T follicular helper cell (primary cell): ENCODE data around the gene SPOPL.
"Not testable (repeated sequence)": the region's sequence is repeated elsewhere in the genome, so short reads cannot be mapped to it uniquely, and the experiment has no call there.

Experiments
- DNase-seq: peaks from one replicate; pipeline ENCODE4 v3.0.0-alpha.2; 2020; ENCODE audit warnings: low read depth
- total RNA-seq, 2 experiments: gene quantifications; one replicate each; lab custom pipeline; 2026; lab: John Stamatoyannopoulos, UW

The SPOPL gene
- total RNA-seq, result 24.3 to 25.8 reads per million in 2 experiments

DNA sequence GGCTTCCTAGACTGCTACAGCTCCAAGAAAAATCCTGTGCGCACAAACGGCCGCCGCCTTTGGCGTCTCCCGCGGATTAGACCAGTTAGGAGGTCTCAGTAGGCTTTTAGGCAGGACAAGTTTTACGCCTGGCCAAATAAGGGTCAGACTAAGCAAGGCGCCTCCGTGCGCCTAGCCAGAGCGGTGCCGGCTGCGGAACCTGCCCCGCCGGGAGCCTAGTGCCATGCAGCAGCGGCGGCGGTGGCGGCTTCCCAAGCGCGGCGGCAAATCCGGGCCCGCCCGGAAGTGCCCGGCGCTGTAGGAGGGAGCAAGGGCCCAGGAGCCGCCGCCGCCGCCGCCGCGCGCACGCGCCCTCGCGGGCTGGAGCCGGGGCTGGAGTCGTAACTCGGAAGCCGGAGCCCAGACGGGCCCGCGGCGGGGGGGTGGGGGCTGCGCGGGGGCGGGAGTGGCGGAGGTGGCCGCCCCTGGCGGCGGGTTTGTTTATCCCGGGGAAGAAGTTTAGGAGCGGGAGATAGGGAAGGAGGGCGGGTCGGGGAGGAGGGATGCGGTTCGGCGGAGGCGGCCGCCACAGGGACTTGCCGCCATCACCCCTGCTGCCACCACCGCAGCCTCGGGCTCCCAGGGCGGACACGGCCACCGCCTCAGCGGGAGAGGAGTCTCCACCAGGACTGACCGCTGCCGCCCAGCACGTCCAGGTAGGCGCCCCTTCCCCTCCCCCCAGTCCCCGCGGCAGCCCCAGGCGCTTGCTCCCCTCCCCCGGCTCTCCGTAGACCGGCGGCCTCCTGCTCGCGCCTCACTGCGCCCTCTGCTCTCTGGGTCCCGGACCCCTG is at the start of gene SPOPL:
SPOPL (plus strand) TSS at position 346 of the 830 bp plus-strand sequence. CDS start 48,447 bp downstream, outside the sequence.
- DNase-seq, result peak; percentile 73

DNA sequence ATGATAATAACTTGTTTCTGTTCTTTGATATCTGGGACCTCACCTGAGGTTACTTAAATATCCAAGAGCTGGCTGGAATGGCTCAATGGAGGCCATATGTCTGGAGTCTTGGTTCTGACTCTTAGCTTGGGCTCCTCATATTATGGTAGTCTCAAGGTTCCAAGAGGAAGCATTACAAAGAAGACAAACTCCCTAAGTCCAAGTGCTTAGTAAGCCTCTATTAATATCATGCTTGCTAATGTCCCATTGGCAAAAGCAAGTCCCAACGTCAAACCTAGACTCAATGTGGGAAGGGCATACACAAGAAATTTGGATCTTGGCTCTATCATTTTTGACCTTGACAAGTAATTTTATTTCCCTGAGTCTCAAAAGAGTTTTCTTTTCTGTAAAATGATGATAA is 49.2 kb upstream of the SPOPL start:
- DNase-seq, result no peak

DNA sequence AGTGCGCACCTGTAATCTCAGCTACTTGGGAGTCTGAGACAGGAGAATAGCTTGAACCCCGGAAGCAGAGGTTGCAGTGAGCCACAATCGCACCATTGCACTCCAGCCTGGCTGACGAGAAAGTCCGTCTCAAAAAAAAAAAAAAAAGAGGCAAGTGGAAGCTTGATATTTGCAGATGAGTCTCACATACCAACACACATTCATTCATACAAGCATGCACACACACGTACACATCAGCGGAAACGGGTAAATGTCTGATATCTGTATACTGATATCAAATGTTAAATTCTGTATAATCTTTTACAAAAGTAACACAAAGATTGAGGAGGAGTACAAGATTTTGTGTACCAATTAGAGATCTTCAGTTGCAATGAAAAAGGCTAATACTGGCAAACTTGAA is 47.8 kb upstream of the SPOPL start:
- no peak for DNase-seq

DNA sequence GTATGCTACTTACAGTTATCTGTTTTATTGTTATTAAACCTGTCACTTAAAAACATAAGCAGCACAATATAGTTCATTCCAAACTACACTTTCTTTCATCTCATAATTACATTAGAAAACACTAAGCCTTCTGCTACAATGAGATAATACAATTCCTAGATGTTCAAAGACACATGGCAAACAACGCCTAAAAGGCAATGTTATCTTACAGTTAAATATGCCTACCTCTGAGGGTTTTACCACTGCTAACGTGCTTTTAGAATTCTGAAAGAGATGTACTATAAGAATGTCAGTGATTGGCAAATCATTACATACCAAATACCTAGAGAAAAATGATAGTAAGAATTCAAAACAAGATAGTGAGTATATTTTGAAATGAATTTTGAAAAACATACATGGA is 46.8 kb upstream of the SPOPL start:
- DNase-seq, result no peak

DNA sequence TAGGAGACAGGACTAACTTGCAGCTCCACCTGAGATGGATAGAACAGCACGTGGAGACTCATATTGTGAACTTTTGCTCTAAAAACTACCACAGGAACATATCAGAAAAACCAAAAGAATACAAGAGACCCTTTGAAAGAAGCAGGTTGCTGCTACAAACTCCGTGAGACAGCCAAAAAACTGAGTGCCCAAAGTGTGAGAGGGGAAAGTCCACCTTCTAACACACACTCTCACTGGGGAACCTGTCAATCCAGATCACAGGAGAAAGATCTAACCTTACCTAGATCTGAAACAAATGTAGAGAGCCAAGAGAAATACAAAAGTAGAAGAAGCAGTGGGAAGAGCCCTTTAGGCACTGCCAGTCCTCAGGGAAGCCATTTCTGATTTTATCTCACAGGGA is 46.3 kb upstream of the SPOPL start:
- DNase-seq, result no peak

DNA sequence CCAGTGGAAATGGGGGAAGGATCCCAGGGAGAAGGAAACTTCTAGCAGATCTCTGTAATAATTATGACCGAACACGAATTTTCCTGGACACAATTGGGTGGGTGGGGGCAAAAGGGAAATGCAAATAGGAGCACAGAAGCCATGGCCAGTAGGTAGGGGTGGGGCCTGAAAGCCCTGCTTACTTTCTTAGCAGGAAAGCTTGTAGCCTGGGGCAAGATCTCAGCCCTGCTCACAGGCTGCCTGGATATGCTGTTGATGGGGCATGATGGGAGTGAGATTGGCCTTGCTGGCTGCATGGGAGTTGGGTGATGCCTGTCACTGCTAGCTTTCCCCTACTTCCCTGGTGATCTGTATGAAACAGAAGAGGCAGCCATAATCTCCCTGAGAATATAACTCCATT is 45.9 kb upstream of the SPOPL start:
- no peak for DNase-seq

DNA sequence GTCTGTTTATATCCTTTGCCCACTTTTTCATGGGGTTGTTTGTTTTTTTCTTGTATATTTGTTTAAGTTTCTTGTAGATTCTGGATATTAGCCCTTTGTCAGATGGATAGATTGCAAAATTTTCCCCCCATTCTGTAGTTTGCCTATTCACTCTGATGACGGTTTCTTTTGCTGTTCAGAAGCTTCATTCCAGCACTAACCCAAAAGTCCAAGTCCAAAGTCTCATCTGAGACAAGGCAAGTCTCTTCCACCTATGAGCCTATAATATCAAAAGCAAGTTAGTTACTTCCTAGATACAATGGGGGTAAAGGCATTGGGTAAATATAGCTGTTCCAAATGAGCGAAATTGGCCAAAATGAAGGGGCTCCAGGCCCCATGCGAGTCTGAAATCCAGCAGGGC is 38.9 kb upstream of the SPOPL start:
- DNase-seq, result not testable (repeated sequence)

DNA sequence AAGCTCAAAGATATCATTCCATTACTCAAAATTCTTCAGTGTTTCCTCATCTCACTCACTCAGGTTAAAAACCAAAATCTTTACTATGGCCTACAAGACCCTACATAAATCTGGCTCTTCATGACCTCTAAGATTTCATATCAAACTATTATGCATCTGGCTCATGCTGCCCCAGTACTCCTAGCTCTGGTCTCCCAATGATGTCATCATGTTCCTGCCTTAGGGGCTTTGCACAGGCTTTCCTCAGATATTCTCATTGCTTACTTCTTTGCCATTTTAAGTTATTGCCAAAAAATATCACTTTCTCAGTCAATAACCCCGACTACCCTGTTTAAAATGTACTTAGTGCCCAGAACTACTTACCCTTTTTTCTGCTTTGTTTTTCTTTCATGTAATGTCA is 33.0 kb upstream of the SPOPL start:
- no peak for DNase-seq

DNA sequence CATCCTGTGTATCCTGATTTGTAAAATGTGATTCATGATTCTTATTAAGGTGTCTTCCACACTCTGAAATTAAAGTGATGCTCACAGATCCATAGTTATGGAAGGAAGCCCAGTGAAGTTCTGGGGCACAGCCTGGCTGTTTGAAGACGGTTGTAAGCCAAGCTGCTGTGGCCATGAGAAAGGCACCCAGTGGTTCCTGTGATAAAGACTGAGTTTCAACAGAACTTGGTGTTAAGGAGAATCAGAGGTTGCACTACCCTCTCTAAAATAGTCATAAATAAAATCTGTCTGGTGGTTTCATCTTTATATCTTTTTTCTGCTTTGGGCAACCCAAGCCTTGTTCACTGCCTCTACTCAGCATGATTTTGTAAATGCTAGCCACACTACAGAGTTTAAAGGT is 32.2 kb upstream of the SPOPL start:
- DNase-seq, result no peak

DNA sequence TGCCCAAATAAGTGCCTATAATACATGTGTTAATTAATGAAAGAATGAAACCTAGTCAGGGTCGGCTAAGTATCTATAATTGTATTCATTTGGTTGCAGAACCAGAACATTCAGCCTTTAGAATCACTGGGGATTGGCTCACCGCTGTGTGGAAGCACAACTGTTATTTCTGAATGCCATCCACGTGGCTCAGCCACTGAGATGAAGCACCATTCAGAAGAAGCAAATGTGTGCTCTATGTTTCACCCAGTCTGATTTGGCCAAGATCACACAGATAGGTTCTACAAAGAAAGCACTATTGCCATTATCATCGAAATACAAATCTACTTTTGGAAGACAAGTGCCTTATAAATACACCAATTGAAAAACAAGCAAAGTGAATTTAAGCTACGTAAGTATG is 30.6 kb upstream of the SPOPL start:
- DNase-seq, result no peak

DNA sequence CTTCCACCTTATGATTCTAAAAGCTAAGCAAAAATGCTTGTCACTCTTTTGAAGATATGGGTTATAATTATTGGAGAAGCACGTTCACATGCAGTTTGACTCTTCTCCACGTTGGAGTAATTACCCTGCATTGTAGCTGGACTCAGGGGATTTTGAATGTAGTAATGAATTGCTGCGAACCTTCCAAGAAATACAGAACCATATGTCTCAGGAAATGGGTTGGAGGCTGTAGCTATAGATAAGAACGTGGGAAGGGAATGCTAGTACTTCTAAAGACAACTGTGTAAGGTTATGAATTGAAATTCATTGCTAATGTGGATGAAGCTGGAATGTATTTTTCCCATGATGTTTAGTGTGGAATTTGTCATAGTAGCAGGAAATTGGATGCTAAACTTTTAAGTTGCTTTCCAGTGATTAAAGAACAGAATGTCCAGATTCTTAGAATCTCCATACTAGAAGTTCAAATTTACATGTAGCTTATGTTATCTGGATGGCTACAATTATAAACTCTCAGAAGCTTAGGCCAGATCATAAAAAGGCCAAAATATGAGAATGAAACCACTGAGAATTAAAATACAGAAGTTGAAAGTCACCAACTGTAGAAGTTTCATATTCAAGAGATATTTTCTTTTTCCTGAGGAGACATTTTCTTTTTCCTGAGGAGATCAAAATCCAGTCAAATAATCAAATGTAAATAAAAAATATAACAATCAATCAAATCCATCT is 27.3 kb upstream of the SPOPL start:
- DNase-seq, result no peak

DNA sequence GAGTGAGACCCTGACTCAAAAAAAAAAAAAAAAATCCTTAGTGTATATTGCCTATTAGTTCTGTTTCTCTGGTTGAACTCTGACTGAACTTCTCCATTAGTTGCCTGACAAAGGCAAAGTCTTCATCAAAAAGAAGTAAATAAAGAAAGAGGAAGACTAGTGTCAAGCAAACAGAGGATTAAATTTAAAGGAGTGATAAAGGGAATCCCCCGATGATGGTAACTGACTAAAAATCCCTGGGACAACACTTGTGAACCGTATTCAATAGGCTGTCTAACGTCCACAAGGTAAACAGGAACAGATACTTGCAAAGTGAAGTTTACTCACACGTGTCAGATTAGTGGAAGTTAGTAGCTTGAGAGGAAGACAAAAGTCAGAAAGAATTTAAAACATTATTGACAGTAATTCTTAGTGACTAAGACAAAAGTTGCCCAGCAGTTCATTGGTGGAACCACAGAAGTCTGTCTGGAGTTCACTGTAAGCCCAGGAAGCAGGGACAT is 26.2 kb upstream of the SPOPL start:
- DNase-seq, result no peak

DNA sequence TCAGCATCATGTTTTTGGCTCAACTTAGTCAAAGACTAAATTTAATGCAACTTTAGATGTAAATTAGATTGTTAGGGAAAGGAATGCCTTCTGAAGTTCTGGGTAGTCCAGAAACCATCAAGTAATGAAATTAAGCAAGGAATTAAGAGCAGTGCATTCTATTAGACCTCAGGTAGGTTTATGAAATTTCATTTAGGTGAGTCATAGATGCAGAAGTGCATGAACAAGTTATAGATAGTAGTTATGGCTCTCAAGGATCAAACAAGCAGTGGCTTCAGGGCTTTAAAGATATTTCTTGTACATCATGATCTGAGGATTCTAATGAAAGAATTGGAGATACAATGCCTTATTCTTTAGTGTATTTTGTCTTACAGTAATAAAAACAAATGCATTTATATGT is 25.4 kb upstream of the SPOPL start:
- no peak for DNase-seq

DNA sequence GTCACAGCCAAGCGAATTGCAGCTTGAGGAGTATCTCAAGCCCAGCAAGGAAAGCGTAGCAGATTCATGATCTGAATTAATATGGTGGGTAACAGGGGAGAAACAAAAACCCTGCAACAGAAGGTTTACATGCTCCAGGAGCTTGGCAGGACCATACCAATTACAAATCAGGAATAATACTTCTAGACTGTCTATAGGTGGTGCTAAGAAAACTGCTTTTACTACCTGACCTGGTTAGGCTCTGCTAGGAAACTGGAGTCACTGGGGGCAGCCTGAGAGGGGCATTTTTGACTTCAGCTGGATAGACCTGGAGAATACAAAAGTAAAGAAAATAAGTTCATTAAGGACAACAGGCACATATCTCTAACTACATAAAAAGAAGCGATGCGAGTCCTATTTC is 24.6 kb upstream of the SPOPL start:
- no peak for DNase-seq

DNA sequence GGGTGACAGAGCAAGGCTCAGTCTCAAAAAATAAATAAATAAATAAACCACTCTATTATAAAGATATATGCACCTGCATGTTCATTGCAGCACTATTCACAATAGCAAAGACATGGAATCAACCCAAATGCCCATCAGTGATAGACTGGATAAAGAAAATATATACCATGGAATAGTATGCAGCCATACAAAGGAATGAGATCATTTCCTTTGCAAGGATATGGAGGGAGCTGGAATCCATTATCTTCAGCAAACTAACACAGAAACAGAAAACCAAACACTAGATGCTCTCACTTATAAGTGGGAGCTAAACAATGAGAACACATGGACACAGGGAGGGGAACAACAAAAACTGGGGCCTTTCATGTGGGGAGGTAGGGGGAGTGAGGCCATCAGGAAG is 18.8 kb upstream of the SPOPL start:
- not testable (repeated sequence) for DNase-seq

DNA sequence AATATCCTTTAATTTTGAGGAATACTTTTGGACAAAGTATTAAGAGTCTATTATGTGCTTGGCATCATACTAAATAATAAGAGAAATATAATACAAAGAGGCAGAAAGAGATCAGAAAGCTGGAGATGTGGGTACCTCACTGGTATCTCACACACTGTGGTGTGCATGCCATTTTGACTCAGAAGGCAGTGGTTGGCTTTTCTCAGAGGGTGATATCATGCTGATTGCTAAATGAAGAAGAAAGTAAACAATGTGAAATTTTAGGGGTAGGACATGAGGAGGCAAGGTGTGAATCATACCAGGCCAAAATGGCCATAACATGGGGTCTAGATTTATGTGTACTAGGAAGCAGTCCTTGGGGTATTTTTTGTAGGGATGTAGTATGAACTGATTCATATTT is 16.6 kb upstream of the SPOPL start:
- DNase-seq, result no peak

DNA sequence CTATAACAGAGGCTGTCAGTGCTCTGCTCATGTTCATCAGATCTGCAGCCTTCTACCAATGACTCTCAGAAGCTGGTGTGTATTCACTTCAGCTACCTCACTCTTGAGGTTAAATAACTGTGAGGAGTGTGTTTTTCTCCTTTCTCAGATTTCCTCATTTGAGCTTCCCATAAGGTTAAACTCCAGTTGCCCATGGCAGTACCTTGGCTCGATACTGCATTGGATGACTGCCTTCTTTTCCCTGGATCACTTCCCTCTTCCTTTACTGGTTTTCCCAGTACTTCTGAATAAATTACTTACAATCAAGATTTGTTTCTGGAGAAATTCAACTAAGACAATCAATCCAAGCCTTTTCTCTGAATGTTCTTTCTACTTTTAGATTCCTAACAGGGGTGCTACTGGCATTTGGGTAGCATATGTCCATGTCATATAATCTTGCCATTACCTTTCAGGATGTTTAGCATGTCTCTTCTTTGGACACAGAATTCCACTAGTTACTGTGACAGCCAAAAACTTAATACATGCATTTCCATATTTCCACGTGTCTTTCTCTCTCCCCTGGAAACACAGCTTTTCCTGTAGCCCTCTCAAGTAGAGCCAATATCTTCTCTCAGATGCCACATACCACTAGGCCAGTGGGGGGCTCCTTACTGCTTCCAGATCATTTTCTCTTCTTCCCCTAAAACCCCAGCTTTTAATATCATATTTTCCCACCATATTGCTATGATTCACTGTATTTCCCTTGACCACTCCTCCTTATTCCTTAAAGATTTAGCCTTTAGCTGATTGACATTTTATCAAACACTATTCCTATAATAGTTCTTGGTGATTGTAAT is 15.0 kb upstream of the SPOPL start:
- no peak for DNase-seq

DNA sequence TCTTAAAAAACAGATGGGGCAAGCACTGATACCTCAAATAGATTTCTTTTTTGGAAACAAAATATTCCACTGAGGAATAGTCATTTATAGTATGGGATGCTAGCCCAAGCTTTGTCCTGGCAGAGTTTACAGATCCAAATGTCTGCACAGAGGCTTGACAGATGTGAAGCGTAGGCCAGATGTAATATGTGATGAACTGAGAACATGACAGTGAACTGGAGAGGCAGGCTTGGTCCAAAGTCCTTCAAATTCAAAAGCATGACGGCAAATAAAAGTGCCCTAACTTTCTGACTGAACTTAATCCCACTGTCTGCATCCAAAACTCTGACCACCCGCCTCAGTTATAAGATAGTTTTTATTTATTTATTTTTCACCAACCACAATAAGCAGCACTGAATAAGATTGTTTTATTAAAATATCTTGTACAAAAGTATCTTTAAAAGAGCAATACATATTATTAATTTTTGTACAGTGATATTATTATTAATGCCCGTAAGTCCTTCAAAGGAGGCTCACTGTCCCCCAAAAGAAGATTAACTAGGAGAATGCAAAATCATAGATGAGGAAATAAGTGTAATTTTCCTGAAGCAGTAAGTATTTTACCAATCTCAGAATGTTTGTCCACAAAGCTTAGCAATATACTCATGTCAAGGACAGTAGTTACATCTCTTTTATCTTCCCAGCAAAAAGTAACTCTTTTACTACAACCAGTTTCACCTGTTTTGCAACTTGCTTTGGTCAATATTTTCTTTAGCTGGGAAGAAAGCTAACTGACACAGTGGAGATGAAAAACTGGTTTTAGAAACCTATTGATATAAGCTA is 10.7 kb upstream of the SPOPL start:
- no peak for DNase-seq

DNA sequence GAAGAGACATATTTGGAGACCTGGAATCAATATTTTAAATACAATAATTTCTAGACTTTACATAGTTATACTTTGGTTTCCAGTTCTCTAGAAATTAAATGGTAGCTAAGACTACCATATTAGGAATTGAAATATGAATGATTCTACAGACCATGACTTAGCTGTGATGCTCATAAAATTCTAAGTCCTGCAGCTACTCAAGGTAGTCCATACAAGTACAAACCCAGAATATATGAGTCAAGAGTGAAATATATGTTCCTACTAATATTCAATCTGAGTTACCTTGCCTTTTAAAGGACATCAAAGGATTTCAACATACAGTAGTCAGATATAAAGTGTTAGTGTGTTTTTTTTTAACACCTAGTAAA is 10.1 kb upstream of the SPOPL start:
- DNase-seq, result no peak

DNA sequence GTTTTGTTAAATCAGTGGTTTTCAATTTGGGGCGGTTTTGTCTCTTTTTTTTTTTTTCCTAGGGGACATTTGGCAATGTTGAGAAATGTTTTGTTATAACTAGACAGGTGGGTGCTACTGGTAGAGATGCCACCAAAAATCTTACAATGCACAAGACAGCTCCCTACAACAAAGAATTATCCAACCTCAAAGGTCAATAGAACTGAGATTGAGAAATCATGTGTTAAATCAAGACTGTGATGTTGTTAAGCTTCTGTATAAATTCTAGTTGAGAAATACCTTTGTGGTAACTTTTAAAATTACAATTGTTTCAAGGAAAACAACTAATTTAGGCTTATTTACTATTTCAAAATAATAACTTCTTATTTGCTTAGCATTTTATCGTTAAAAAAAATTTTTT is 9.4 kb upstream of the SPOPL start:
- DNase-seq, result no peak

DNA sequence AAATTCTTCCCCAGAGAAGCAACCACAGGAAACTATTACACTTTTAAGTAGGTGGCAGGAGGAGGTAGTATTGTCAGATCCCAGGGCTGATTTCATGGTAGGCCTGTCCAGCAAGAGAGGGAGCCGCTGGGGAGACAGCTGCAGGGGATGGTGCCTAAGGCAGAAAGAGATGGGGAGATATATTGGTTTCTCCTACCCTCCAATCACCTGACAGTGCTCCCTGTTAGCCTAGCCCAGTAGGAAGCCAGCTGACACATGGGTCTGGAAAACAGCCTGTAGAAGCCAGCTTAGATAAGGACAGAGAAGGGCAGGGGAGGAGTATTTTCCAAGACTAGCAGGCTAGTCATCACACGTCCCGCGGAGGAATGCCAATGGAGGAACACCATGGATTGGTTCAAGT is 8.2 kb upstream of the SPOPL start:
- DNase-seq, result no peak
